ENCODE measurements around the gene LRRC75A. TPM values are rescaled to one million over a fixed set of nuclear protein-coding genes. Genes with fewer than 3 reads are reported as not detected.

The LRRC75A gene
- total and polyA plus RNA-seq, 4 donors, result 0.08 to 22.6 (median 0.37) TPM

DNA sequence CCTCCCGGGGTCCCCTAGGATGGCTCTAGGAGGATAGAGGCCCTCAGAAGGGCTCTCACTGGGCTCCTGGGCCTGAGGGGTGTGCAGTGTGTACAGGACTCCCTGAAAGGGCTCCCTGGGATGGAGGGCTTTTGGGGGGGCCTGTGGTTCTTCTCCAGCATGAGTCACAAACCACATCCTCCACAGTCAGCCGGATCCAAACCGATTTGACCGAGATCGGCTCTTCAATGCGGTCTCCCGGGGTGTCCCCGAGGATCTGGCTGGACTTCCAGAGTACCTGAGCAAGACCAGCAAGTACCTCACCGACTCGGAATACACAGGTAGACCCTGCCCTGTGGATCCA is 72.1 kb downstream of the LRRC75A start (continued):
- TF ChIP-seq FOXA1 (IDR thresholded peaks at IDR 0.05) (no peak), JUND (IDR thresholded peaks at IDR 0.05) (no peak), NR2F2 (IDR thresholded peaks at IDR 0.05) (no peak)

DNA sequence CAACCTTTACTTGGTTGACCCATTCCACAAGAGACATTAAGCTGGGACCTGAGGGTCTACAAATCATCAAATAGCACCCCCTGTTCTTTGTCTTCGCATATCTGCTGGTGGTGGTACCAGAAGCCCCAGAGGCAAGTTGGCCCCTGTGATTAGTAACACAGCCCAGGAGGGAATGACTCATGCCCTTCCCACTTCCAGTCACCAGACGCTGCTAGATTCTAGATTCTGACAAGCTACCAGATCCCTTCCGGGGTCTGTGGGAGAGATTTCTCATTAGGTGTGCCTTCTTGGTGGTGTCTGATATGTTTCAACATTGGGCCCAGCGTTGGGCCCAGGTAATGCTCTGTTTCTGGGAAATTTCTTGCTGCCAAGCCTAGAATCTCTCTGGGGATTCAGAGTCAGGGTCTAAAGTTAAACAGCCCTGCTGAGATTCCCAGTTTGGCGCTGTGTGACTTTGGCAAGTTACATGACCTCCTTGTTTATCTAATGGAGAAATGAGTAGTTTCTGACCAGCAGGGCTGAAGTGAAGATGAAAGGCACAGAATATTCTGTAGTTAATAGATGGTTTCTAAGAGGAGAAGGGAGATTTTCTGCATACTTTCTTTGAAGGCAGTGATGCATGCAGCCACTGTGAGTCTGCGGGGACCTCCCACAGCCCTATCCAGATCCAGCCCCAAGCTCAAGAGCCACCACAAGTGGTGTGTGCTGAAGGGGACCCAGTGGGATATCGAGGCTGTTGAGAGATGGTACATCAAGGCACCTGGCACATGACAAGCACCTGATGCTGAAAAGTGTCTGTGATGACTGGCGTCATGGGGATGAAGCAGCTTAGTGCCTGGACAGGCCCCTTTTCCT is 72.7 kb downstream of the LRRC75A start:
- Histone ChIP-seq H3K9me3 (ENCODE audit: control insufficient read depth in 4 of 4, low read length in 3 of 4) (no peaks in the 10 kb centered on the region), H3K27me3 (ENCODE audit: control insufficient read depth in 4 of 4, insufficient read depth in 4 of 4, low read length in 3 of 4) (no peaks in the 10 kb centered on the region), H3K4me1 (ENCODE audit: control insufficient read depth in 4 of 4, insufficient read depth in 4 of 4, low read length in 3 of 4) (no peaks in the 10 kb centered on the region), H3K9ac (ENCODE audit: low read depth in 1 of 2, low read length in 2 of 2) (no peak overlapping the region), H3K36me3 (ENCODE audit: control insufficient read depth in 4 of 4, insufficient read depth in 3 of 4, low read depth in 1 of 4, low read length in 3 of 4) (peaks cover 0 to 3% (median 0%) of the 10 kb centered on the region in 4 donors), H3K4me3 (ENCODE audit: low read depth in 1 of 3, low read length in 3 of 3) (no peak overlapping the region), H3K27ac (ENCODE audit: low read depth in 1 of 2, low read length in 2 of 2) (peak overlapping the region; percentile 1 to 36)
- TF ChIP-seq ZBTB33 (IDR thresholded peaks at IDR 0.05), result no peak
- no peak for TF ChIP-seq ATF3 (IDR thresholded peaks at IDR 0.05)
- TF ChIP-seq, protein P1, sequence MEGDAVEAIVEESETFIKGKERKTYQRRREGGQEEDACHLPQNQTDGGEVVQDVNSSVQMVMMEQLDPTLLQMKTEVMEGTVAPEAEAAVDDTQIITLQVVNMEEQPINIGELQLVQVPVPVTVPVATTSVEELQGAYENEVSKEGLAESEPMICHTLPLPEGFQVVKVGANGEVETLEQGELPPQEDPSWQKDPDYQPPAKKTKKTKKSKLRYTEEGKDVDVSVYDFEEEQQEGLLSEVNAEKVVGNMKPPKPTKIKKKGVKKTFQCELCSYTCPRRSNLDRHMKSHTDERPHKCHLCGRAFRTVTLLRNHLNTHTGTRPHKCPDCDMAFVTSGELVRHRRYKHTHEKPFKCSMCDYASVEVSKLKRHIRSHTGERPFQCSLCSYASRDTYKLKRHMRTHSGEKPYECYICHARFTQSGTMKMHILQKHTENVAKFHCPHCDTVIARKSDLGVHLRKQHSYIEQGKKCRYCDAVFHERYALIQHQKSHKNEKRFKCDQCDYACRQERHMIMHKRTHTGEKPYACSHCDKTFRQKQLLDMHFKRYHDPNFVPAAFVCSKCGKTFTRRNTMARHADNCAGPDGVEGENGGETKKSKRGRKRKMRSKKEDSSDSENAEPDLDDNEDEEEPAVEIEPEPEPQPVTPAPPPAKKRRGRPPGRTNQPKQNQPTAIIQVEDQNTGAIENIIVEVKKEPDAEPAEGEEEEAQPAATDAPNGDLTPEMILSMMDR (IDR thresholded peaks at IDR 0.05; ENCODE audit: low read depth, low read length, missing input control), result no peak
- no peak for TF ChIP-seq HNF4A (conservative IDR thresholded peaks at IDR 0.05)
- TF ChIP-seq RAD21 (IDR thresholded peaks at IDR 0.05), result no peak
- TF ChIP-seq FOXA1 (IDR thresholded peaks at IDR 0.05), result no peak
- no peak for TF ChIP-seq GABPA (IDR thresholded peaks at IDR 0.05 in 1 of 2, conservative IDR thresholded peaks at IDR 0.05 in 1 of 2)
- TF ChIP-seq, protein P2, sequence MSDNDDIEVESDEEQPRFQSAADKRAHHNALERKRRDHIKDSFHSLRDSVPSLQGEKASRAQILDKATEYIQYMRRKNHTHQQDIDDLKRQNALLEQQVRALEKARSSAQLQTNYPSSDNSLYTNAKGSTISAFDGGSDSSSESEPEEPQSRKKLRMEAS (IDR thresholded peaks at IDR 0.05), result no peak
- no peak for TF ChIP-seq TAF1 (conservative IDR thresholded peaks at IDR 0.05)
- no peak for TF ChIP-seq RXRA (IDR thresholded peaks at IDR 0.05)
- TF ChIP-seq SP1 (IDR thresholded peaks at IDR 0.05), result no peak
- no peak for TF ChIP-seq NR2F2 (IDR thresholded peaks at IDR 0.05)
- TF ChIP-seq EGR1 (IDR thresholded peaks at IDR 0.05; ENCODE audit: low read depth in 2 of 2), result no peak
- TF ChIP-seq JUND (IDR thresholded peaks at IDR 0.05), result no peak
- DNase-seq (ENCODE audit: low spot score), result no peak
- 76% methylated on average over 8 of the region's 8 CpGs for WGBS

GRCh38 chr17:16418685-16419068 is 73.3 kb downstream of the LRRC75A start:
- Histone ChIP-seq H3K4me3 (ENCODE audit: low read depth in 1 of 3, low read length in 3 of 3) (no peak overlapping the region), H3K9ac (ENCODE audit: low read depth in 1 of 2, low read length in 2 of 2) (no peak overlapping the region), H3K27me3 (ENCODE audit: control insufficient read depth in 4 of 4, insufficient read depth in 4 of 4, low read length in 3 of 4) (no peaks in the 10 kb centered on the region), H3K4me1 (ENCODE audit: control insufficient read depth in 4 of 4, insufficient read depth in 4 of 4, low read length in 3 of 4) (no peaks in the 10 kb centered on the region), H3K36me3 (ENCODE audit: control insufficient read depth in 4 of 4, insufficient read depth in 3 of 4, low read depth in 1 of 4, low read length in 3 of 4) (peaks cover 0 to 3% (median 0%) of the 10 kb centered on the region in 4 donors), H3K9me3 (ENCODE audit: control insufficient read depth in 4 of 4, low read length in 3 of 4) (no peaks in the 10 kb centered on the region), H3K27ac (ENCODE audit: low read depth in 1 of 2, low read length in 2 of 2) (no peak overlapping the region)
- no peak for DNase-seq (ENCODE audit: low spot score)
- no peak for TF ChIP-seq FOXA2 (IDR thresholded peaks at IDR 0.05)
- TF ChIP-seq GABPA (IDR thresholded peaks at IDR 0.05 in 1 of 2, conservative IDR thresholded peaks at IDR 0.05 in 1 of 2), result no peak
- TF ChIP-seq SP1 (IDR thresholded peaks at IDR 0.05), result no peak
- TF ChIP-seq EGR1 (IDR thresholded peaks at IDR 0.05; ENCODE audit: low read depth in 2 of 2), result no peak
- no peak for TF ChIP-seq FOXA1 (IDR thresholded peaks at IDR 0.05)
- TF ChIP-seq, protein P1 (IDR thresholded peaks at IDR 0.05; ENCODE audit: low read depth, low read length, missing input control), result no peak
- no peak for TF ChIP-seq ZBTB33 (IDR thresholded peaks at IDR 0.05)
- no peak for TF ChIP-seq RXRA (IDR thresholded peaks at IDR 0.05)
- TF ChIP-seq RAD21 (IDR thresholded peaks at IDR 0.05), result no peak
- no peak for TF ChIP-seq HNF4A (conservative IDR thresholded peaks at IDR 0.05)
- no peak for TF ChIP-seq ATF3 (IDR thresholded peaks at IDR 0.05)
- TF ChIP-seq JUND (IDR thresholded peaks at IDR 0.05), result no peak
- TF ChIP-seq YY1 (IDR thresholded peaks at IDR 0.05), result no peak
- TF ChIP-seq, protein P2 (IDR thresholded peaks at IDR 0.05), result no peak
- 48% methylated on average over 2 of the region's 2 CpGs for WGBS
